ENCODE measurements around the gene IFIT1. TPM values are rescaled to one million over a fixed set of nuclear protein-coding genes. Genes with fewer than 3 reads are reported as not detected.
A peak's percentile ranks its signal among the peaks of the same experiment; 100 is the strongest.

Gene IFIT1
- total RNA-seq, 4 donors from 2014 or later, result 13.5 to 27.4 (median 19.7) TPM

DNA sequence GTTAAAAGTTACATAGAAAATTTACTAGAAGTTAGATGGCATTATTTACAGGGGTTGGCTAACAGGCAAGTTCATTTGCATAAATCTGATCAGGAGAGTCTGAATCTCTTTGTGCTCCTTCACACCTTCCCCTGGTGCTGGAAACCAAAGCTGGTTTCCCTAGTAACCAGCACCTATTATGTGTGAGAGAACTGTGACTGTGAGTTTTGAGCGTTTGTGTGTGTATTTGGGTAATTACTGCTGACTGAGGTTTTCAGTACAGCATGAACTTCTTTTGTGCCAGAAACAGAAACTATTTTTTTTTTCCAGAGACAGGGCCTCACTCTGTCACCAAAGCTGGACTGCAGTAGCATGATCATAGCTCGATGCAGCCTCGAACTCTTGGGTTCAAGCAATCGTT, 24.9 kb upstream of the IFIT1 start:
- no peaks in the 10 kb centered on the region for H3K36me3 ChIP-seq

DNA sequence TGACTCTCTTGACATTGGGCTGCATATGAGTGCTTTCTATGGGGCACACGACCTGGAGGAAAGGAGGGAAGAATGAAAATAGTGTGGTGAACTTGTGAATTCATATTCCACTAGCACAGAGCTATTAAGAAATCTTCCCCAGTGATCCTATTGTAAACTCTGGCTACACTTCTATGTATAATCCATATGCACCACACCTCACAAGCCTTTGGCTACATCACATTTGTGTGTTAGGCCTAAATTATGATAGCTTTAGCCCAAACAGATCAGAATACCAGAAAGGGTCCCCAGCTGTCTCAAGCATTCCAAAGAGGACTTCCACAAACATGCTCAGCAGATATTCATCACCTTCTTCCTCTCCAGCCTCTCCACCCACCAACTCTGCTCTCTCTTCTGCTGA, 24.3 kb upstream of the IFIT1 start:
- no peaks in the 10 kb centered on the region for H3K27me3 ChIP-seq
- H3K36me3 ChIP-seq, result no peaks in the 10 kb centered on the region
- no peak for TF ChIP-seq POLR2A (IDR thresholded peaks at IDR 0.05)
- TF ChIP-seq, protein P1, sequence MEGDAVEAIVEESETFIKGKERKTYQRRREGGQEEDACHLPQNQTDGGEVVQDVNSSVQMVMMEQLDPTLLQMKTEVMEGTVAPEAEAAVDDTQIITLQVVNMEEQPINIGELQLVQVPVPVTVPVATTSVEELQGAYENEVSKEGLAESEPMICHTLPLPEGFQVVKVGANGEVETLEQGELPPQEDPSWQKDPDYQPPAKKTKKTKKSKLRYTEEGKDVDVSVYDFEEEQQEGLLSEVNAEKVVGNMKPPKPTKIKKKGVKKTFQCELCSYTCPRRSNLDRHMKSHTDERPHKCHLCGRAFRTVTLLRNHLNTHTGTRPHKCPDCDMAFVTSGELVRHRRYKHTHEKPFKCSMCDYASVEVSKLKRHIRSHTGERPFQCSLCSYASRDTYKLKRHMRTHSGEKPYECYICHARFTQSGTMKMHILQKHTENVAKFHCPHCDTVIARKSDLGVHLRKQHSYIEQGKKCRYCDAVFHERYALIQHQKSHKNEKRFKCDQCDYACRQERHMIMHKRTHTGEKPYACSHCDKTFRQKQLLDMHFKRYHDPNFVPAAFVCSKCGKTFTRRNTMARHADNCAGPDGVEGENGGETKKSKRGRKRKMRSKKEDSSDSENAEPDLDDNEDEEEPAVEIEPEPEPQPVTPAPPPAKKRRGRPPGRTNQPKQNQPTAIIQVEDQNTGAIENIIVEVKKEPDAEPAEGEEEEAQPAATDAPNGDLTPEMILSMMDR (IDR thresholded peaks at IDR 0.05), result no peak
- H3K27ac ChIP-seq, result no peak overlapping the region
- no peak overlapping the region for H3K4me3 ChIP-seq
- no peaks in the 10 kb centered on the region for H3K9me3 ChIP-seq
- DNase-seq, result no peak
- intact Hi-C loops (cut with DNase I; ENCODE audit: low total_unique reads), result no loop called here
- no peaks in the 10 kb centered on the region for H3K4me1 ChIP-seq

More for the DNA sequence above, 24.9 kb upstream of the IFIT1 start:
- Histone ChIP-seq H3K9me3 (no peaks in the 10 kb centered on the region), H3K27me3 (no peaks in the 10 kb centered on the region), H3K27ac (no peak overlapping the region), H3K4me1 (no peaks in the 10 kb centered on the region), H3K4me3 (no peak overlapping the region)
- intact Hi-C loops (cut with DNase I; ENCODE audit: low total_unique reads), result no loop called here
- no peak for DNase-seq
- TF ChIP-seq, protein P1 (IDR thresholded peaks at IDR 0.05), result no peak
- no peak for TF ChIP-seq POLR2A (IDR thresholded peaks at IDR 0.05)

DNA sequence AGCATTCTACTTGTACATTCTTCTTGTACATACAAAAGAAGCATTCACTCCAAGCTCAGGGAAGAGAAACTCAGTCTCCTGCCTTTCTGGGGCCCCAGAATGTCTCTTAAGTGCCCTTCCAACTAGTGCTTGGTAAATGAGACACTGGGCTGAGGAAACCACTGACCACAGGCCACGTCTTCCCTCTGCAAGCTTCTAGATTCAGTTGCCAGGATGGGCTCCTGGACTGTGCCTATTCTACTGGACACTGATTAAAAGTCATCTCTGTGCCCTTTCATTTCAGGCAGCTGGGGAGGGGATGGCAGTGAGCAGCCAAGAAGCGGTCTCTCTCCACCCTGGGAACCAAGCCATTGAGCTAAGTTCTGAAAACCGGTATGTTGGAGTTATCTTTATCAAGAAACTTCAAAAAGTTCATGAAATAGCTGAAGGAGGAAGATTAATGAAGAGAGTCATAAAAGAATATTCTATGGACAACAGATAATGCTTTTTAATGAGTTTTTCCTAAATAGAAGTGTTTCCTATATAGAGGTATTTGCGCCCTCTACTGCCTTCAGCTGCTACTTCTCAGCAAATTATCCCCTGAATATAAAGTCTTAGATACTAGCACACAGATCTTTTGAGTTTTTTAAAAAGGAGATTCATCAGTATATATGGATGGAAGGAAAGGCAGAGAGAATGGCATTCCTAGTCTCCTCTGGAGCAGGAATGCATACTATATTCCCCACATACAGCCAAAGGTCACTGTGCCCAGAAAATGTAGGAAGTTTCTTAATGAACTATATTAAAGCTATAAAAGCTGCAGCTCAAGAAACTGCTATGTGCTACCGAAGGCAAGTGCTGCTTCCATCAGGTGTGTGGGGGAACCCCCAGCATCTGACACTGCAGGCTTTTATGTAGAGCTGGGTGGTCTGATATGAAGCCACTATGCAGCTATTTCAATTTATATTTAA, 23.0 kb upstream of the IFIT1 start:
- peak in 1 of 2 donors; percentile 39 for DNase-seq
- Histone ChIP-seq H3K4me1 (peaks cover 0 to 8% of the 10 kb centered on the region in 2 donors), H3K27me3 (no peaks in the 10 kb centered on the region), H3K36me3 (no peaks in the 10 kb centered on the region), H3K27ac (no peak overlapping the region), H3K9me3 (no peaks in the 10 kb centered on the region), H3K4me3 (no peak overlapping the region)
- intact Hi-C loops (cut with DNase I; ENCODE audit: low total_unique reads), result no loop called here
- TF ChIP-seq, protein P1 (IDR thresholded peaks at IDR 0.05), result peak; percentile 38 to 55 (median 53)
- no peak for TF ChIP-seq POLR2A (IDR thresholded peaks at IDR 0.05)

DNA sequence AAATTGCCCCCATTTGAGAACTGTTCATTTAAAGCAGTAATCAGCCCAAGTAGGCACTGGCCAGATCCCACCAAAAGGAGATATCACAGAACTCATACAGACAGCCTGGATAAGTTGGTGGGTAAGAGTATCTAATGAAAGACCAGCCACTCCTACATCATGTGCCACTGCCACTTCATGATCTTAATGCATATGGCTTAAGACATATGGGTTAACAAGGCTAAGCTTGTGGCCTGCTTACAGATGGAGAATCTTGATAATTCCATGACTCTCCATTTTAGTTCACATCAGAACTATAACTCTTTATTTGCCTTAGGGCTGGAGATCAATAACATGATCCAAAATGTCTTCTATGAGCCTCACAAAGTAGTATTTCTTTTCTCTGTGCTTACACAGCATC, 21.3 kb upstream of the IFIT1 start:
- Histone ChIP-seq H3K27me3 (no peaks in the 10 kb centered on the region), H3K4me1 (peaks cover 0 to 8% of the 10 kb centered on the region in 2 donors), H3K4me3 (no peak overlapping the region), H3K27ac (no peak overlapping the region), H3K36me3 (no peaks in the 10 kb centered on the region), H3K9me3 (no peaks in the 10 kb centered on the region)
- TF ChIP-seq, protein P1 (IDR thresholded peaks at IDR 0.05), result no peak
- no peak for TF ChIP-seq POLR2A (IDR thresholded peaks at IDR 0.05)
- intact Hi-C loops (cut with DNase I; ENCODE audit: low total_unique reads), result no loop called here
- DNase-seq, result no peak

DNA sequence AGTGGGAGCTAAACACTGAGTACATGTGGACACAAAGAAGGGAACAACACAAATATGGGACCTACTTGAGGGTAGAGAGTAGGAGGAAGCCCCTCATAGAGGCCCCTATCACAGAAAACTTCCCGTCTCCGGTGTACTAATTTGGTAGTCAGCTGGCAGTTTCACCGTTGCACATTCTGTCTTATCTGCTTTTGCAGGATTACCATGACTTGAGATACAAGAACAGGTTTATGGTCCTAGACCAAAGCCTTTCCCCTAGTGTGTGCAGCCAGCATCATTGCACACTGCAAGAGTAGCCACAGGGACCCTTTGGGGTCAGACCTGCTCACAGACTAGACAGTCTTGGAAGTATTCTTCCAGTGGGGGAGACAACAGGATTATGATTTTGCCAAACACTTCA, 20.4 kb upstream of the IFIT1 start:
- H3K9me3 ChIP-seq, result no peaks in the 10 kb centered on the region

More for the DNA sequence above, 20.4 kb upstream of the IFIT1 start:
- Histone ChIP-seq H3K36me3 (no peaks in the 10 kb centered on the region), H3K27me3 (no peaks in the 10 kb centered on the region), H3K4me3 (no peak overlapping the region), H3K27ac (no peak overlapping the region), H3K4me1 (peaks cover 0 to 8% of the 10 kb centered on the region in 2 donors)
- intact Hi-C loops (cut with DNase I; ENCODE audit: low total_unique reads), result no loop called here
- no peak for DNase-seq
- TF ChIP-seq, protein P1 (IDR thresholded peaks at IDR 0.05), result no peak
- TF ChIP-seq POLR2A (IDR thresholded peaks at IDR 0.05), result no peak

All from uterus (tissue), 4 donors.